OCI-LY3 (cell line): ENCODE results near the gene PPHLN1.

Experiments
- EZH2phosphoT487 ChIP-seq: fragments of 200-600 bp; shearing (Covaris generic); IDR thresholded peaks from 2 replicates; pipeline ENCODE4 v1.6.1; 2018; ENCODE audit warnings: antibody characterized with exemption, mixed run types, low read depth
- TF ChIP-seq, protein P1 (sequence below): fragments of 200-600, 300-600 bp; sonication (generic); IDR thresholded peaks from 2 replicates; pipeline ENCODE4 v1.5.1; 2014; ENCODE audit warnings: antibody characterized with exemption, low read length, low read depth

DNA sequence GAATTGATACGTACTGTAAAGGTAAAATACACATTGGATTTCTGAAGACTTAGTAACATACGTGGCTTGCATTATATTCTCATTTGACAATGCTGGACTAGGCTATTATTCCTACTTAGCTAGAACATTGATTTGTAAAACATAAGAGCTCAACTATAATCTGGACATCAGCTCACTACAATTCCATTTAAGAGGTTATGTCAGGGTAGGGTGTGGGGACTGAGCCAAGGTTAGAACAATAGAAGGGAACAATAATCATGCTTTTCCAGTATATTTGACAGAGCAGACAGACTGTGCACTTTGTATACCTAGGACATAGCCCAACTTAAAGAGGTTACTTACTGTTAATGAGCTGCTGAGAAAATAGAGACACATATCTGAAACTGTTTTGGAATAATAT is 10.9 kb upstream of the PPHLN1 start:
- TF ChIP-seq, protein P1, sequence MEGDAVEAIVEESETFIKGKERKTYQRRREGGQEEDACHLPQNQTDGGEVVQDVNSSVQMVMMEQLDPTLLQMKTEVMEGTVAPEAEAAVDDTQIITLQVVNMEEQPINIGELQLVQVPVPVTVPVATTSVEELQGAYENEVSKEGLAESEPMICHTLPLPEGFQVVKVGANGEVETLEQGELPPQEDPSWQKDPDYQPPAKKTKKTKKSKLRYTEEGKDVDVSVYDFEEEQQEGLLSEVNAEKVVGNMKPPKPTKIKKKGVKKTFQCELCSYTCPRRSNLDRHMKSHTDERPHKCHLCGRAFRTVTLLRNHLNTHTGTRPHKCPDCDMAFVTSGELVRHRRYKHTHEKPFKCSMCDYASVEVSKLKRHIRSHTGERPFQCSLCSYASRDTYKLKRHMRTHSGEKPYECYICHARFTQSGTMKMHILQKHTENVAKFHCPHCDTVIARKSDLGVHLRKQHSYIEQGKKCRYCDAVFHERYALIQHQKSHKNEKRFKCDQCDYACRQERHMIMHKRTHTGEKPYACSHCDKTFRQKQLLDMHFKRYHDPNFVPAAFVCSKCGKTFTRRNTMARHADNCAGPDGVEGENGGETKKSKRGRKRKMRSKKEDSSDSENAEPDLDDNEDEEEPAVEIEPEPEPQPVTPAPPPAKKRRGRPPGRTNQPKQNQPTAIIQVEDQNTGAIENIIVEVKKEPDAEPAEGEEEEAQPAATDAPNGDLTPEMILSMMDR, result no peak
- TF ChIP-seq EZH2phosphoT487, result no peak
